Activated CD8-positive, alpha-beta T cell treated with anti-CD3 and anti-CD28 coated beads for 36 hours (primary cell): Measurements from ENCODE around the gene RDH13. TPM values are rescaled to one million over a fixed set of nuclear protein-coding genes. Genes with fewer than 3 reads are reported as not detected.

ENCODE experiments used
- ATAC-seq: fragments of 200-7000 bp; cut with Tn5 transposase; one replicate; pipeline ENCODE4 v1.10.0; 2021; ENCODE audit warnings: mild to moderate bottlenecking, moderate library complexity
- CTCF ChIA-PET: fragments of 350-600 bp; sonication (Branson Sonifier 250); formaldehyde crosslinking; loops from one replicate; lab custom pipeline; 2021; ENCODE audit warnings: antibody characterized with exemption; lab: Charles Lee
- POLR2A ChIA-PET: fragments of 350-600 bp; sonication (Branson Sonifier 250); formaldehyde crosslinking; loops from one replicate; lab custom pipeline; 2021; ENCODE audit warnings: antibody characterized with exemption; lab: Charles Lee
- DNase-seq: peaks from one replicate; pipeline ENCODE4 v3.0.0-alpha.2; 2020
- H3K27ac Mint-ChIP-seq: one replicate; pipeline ENCODE4 v1.8.0; 2021; ENCODE audit warnings: mild to moderate bottlenecking, mixed read lengths
- H3K27me3 Mint-ChIP-seq: one replicate; pipeline ENCODE4 v1.8.0; 2021; ENCODE audit warnings: mixed read lengths
- H3K36me3 Mint-ChIP-seq: one replicate; pipeline ENCODE4 v1.8.0; 2021; ENCODE audit warnings: low read depth, mixed read lengths
- H3K4me1 Mint-ChIP-seq: one replicate; pipeline ENCODE4 v1.8.0; 2021; ENCODE audit warnings: low read depth, mixed read lengths
- H3K4me3 Mint-ChIP-seq: one replicate; pipeline ENCODE4 v1.8.0; 2021; ENCODE audit warnings: mild to moderate bottlenecking, moderate library complexity, mixed read lengths
- H3K9me3 Mint-ChIP-seq: one replicate; pipeline ENCODE4 v1.8.0; 2021; ENCODE audit warnings: mixed read lengths
- CTCF ChIP-seq: fragments of 200-600 bp; IDR thresholded peaks from one replicate; pipeline ENCODE4 v1.8.0; 2022; ENCODE audit warnings: antibody characterized with exemption, mild to moderate bottlenecking
- intact Hi-C: fragments of 100-400 bp; cut with micrococcal nuclease; formaldehyde crosslinking; loops from one replicate; pipeline ENCODE4 v1.10.0; 2022
- total RNA-seq, 2 experiments: library from RNA; stranded (reverse); gene quantifications; one replicate each; pipeline ENCODE4 v1.2.3, GENCODE V29; 2021

RDH13 gene
- total RNA-seq, 2 experiments from 2014 or later: 17.3 to 18.2 TPM

GRCh38 chr19:55087542-55087901 is 24.6 kb upstream of the RDH13 start:
- Mint-ChIP-seq H3K4me3 (peak overlapping the region; percentile 4), H3K9me3 (no peaks in the 10 kb centered on the region), H3K36me3 (peaks cover 18% of the 10 kb centered on the region), H3K27ac (no peak overlapping the region), H3K4me1 (peaks cover 17% of the 10 kb centered on the region), H3K27me3 (peaks cover 46% of the 10 kb centered on the region)
- intact Hi-C loops: no loop called here
- ChIA-PET CTCF (interaction anchor here (0.7 to 3.6 kb wide), 13 partner anchors 8 to 426 kb away, joined by 3 to 19 read pairs (median 3); partner anchors contain the start of gene RDH13), POLR2A (interaction anchor here (1.4 kb wide), 1 partner anchor 29 kb away, joined by 4 read pairs; the partner anchor contains the start of gene PPP1R12C)
- ATAC-seq (no peak), DNase-seq (no peak)
- no peak for TF ChIP-seq CTCF

GRCh38 chr19:55086730-55087541 is 24.0 kb upstream of the RDH13 start:
- intact Hi-C loops: no loop called here
- Mint-ChIP-seq H3K4me1 (peaks cover 19% of the 10 kb centered on the region), H3K27ac (no peak overlapping the region), H3K36me3 (peaks cover 18% of the 10 kb centered on the region), H3K27me3 (peaks cover 52% of the 10 kb centered on the region), H3K4me3 (peak overlapping the region; percentile 4), H3K9me3 (no peaks in the 10 kb centered on the region)
- TF ChIP-seq CTCF: no peak
- DNase-seq (peak; percentile 75), ATAC-seq (peak; percentile 64)
- ChIA-PET POLR2A (interaction anchor here (1.4 kb wide), 1 partner anchor 30 kb away, joined by 4 read pairs; the partner anchor contains the start of gene PPP1R12C), CTCF (interaction anchor here (1.5 to 3.6 kb wide), 4 partner anchors 28 to 417 kb away, joined by 3 to 19 read pairs (median 10); no protein-coding TSS in a partner anchor)

DNA sequence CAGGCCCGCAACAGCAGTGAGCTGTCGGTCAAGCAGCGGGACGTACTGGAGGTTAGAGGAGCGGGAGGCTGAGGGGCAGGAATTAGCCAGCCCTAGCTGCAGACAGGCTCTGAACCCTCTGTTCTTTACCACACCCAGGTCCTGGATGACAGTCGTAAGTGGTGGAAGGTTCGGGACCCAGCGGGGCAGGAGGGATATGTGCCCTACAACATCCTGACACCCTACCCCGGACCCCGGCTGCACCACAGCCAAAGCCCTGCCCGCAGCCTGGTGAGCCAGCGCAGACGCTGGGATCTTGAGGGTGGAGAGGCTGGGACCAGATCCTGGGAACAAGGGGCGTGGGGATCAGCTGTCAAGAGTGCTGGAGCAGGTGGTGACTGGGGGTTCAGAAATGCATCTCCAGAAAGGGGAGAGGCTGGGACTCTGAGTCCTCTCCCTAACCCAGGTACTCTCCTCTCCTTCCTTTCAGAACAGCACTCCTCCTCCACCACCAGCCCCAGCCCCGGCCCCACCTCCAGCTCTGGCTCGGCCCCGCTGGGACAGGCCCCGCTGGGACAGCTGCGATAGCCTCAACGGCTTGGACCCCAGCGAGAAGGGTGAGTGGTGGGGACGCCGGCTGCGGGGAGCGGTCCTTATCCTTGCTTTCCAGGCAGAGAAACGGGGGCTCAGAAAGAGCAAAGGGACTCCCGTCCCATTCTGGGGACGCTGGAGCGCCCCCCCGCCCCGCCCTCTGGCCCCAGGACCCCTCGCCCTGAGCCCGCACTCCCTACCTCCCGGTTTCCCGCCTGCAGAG is 23.2 kb upstream of the RDH13 start:
- TF ChIP-seq CTCF: no peak
- POLR2A ChIA-PET: no interaction called here
- H3K4me3 Mint-ChIP-seq: no peak overlapping the region
- CTCF ChIA-PET: interaction anchor here (2.0 to 3.6 kb wide), 2 partner anchors 29 to 74 kb away, joined by 6 to 19 read pairs; no protein-coding TSS in a partner anchor
- H3K36me3 Mint-ChIP-seq: peaks cover 18% of the 10 kb centered on the region
- no peak overlapping the region for H3K27ac Mint-ChIP-seq
- no peaks in the 10 kb centered on the region for H3K9me3 Mint-ChIP-seq
- H3K27me3 Mint-ChIP-seq: peaks cover 55% of the 10 kb centered on the region
- H3K4me1 Mint-ChIP-seq: peaks cover 22% of the 10 kb centered on the region
- no peak for ATAC-seq
- DNase-seq: no peak
- intact Hi-C loops: no loop called here

DNA sequence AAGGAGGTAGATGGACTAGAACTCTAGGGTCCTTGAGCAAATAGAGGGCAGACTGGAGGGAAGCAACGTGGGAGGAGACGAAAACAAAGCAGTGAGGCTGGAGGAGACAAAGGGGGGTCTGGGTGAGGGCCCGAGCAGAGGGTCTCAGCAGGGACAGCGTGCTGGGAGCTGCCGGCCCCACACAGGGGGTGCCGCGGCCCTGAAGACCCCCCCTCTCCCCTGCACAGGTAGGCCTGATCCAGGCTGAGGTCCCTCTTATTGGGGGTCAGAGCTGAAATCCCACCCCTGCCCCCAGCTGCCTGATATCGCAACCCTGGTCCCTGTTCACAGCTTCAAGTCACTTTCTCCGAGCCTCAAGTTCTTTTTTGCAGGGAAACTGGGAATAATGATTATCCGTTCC is 21.5 kb upstream of the RDH13 start:
- Mint-ChIP-seq H3K27me3 (peaks cover 68% of the 10 kb centered on the region), H3K27ac (no peak overlapping the region), H3K4me3 (no peak overlapping the region), H3K36me3 (peaks cover 7% of the 10 kb centered on the region), H3K4me1 (peaks cover 33% of the 10 kb centered on the region), H3K9me3 (no peaks in the 10 kb centered on the region)
- no peak for ATAC-seq
- no peak for TF ChIP-seq CTCF
- no peak for DNase-seq
- ChIA-PET POLR2A (interaction anchor here (1.0 to 1.2 kb wide), 3 partner anchors 32 to 175 kb away, joined by 3 to 4 read pairs (median 3); partner anchors contain the start of gene PPP6R1), CTCF (interaction anchor here (3.6 kb wide), 1 partner anchor 76 kb away, joined by 19 read pairs; no protein-coding TSS in a partner anchor)
- intact Hi-C loops: no loop called here
